ENCODE data around the gene GALNT13.
A peak's percentile ranks its signal among the peaks of the same experiment; 100 is the strongest.

The GALNT13 gene

GRCh38 chr2:154132827-154133226 is 261.1 kb downstream of the GALNT13 start:
- DNase-seq, result no peak

GRCh38 chr2:154133823-154134222 is 262.1 kb downstream of the GALNT13 start:
- DNase-seq, result no peak

DNA sequence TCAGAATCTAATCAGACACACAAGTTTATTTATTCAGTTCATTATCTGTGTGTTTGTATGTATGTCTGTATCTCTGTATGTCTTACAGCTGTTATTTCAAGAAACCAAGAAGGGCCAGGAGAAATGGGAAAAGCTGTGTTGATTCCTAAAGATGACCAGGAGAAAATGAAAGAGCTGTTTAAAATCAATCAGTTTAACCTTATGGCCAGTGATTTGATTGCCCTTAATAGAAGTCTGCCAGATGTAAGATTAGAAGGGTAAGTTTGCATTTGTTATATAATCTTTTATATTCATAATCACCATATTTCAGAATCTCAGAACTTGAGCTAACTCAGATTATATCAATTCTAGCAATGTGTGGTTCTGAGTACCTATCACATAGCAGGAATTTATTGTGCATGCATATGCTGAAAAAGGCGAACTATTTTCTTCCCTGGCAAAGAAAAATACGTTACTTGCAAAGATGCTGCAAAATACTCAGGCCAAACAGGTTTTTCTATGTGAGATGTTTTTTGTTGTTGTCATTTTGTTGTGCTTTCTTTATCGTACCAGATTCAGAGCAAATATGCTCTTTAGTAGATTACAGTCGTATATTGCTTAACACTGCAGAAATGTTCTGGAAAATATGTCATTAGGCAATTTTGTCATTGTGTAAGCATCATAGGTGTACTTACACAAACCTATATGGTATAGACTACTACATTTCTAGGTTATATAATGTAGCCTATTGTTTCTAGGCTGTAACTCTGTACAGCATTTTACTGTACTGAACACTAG is 268.7 kb downstream of the GALNT13 start:
- DNase-seq, result no peak

GRCh38 chr2:154142480-154142879 is 270.8 kb downstream of the GALNT13 start:
- DNase-seq, result peak; percentile 6

DNA sequence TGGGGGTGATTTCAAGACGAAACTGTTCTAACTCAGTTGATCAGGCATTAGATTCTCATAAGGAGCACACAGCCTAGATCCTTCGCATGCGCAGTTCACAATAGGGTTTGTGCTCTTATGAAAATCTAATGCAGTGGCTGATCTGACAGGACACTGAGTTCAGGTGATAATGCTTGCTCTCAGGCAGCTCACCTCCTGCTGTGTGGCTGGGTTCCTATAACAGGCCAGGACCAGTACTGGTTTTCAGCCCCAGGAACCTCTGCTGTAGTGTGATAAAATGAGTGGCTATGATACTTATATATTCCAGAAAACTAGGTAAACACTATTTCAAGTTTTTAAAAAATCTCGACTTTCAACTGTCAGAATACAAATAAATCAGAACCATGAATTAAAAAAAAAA is 271.4 kb downstream of the GALNT13 start:
- peak; percentile 11 for DNase-seq

DNA sequence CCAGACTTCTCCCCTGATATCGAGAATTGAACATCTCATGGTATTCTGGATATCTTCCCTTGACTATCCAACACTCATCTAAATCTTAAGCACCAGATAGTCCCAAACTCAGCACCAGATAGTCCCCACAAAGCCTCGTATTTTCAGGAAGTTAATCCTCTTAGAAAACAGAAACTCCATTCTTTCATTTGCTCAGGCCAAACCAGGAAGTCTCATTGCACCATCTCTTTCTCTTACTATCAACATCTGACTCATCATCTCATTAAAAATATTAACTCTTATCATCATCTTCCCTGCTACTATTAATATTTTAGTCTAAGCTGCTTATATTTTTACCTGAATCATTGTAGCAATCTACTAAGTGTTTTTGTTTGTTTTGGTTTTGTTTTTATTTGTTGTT is 286.4 kb downstream of the GALNT13 start:
- no peak for DNase-seq

GRCh38 chr2:154161286-154161685 is 289.6 kb downstream of the GALNT13 start:
- DNase-seq, result peak; percentile 16

DNA sequence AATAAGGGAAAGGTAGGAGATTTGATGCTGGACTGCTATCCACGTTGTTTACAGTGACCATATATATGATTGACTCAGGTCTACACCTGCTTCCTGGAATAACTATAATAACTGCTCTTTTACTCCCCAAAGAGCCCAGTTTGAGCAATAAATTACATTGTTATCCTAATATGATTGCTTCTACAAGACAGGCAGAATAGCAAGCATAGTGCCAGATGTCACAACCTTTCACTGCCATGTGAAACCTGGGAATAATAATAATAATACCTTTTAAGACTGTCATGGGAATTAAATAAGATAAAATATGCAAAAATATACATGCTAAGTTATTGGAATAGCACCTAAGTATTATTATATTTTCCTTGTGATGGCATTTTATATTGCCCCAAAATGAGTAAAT is 298.7 kb downstream of the GALNT13 start:
- peak; percentile 7 for DNase-seq

DNA sequence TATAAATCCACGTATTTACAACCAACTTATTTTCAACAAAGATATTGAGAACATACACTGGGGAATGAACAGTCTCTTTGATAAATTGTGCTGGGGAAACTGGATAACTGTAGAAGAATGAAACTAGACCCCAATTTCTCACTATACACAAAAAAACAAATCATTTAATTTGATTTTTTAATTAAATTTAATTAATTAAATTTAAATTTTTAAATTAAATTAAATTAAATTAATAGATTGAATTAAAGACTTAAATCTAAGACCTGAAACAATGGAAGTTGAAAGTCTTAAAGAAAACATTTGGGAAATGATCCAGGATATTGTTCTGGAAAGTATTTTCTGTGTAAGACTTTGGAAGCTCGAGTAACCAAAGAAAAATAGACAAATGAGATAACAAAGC is 301.4 kb downstream of the GALNT13 start:
- DNase-seq, result no peak

DNA sequence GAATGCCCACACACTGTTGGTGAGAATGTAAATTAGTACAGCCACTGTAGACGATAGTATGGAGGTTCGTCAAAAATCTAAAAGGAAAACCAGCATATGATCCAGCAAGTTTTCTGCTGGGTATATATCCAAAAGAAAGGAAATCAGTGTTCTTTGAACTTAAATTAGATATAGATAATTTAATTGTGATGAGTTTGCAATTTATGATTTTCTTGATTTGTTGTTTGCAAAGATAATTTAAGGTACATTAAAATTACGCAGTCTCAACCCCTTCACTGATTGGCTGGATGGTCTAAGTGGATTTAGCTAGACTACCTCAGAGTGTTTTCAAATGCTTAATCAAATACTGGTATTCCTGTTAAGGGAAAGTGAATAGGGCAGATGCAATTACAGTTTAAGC is 302.2 kb downstream of the GALNT13 start:
- DNase-seq, result no peak

DNA sequence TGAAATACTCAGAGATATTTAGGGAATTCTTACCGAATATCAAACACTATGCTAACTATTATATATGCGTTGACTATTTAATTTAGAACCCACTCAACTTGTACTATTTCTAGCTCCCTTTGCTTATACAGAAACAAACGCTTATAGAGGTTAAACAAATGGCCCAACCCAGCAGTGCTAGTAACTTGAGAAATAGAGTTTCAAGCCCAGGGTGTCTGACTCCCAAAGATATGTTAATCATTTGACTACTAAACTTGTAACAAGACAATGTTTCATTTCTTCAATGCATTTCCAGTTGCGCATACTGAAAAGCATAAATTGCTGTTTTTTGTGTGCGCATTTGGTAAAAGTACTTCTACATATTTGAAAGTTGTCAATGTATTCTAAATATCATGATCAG is 310.3 kb downstream of the GALNT13 start:
- DNase-seq, result no peak

- DNase-seq, result peak; percentile 18
Measured at GRCh38 chr2:154187948-154188347, 316.2 kb downstream of the GALNT13 start.

DNA sequence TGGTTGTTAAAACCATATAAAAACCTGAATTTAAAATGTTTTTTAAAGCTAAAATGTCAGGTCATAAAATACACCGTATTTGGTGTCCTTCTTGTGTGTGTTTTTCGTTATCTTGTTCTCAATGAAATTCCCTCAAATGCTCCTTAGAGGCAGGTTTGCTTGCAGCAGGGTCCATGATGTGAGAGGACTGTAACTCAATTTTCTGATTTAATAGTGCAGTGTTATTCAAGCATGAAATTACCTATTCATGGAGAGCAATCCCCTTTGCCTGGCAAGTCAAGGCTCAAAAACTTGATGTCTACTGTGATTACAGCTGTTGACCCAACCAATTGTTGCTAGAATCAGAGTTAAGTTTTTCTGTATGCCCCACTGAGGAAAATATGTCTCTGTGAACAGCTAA is 318.2 kb downstream of the GALNT13 start:
- DNase-seq, result peak; percentile 92

- no peak for DNase-seq
Measured at GRCh38 chr2:154193246-154193645, 321.5 kb downstream of the GALNT13 start.

DNA sequence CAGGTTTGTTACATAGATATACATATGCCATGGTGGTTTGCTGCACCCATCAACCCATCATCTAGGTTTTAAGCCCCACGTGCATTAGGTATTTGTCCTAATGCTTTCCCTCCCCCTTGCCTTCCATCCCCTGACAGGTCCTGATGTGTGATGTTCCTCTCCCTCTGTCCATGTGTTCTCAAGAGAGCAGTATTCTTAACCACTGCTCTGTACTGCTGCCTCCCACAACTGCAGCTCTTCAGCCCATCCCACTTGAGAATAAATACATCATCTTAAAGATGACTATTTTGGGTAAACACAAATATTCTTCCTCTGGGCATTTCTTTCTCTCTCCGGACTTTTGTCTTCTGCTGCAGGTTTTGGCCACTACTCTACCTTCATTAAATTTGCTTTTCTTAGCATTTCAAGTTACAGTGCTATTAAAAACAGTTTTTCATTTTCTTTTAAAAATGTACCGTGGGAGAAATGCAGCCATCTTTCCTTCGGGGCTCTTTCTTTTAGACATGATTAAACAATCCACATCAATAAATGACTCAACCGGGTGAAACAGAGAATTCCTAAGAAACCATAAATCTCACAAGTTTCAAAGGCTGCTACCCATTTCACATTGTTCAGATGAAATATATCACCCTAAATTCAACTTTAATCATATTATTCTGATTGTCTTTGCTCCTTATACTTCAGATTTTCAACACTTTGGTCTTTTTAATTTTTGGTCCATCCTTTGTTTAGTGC is 323.4 kb downstream of the GALNT13 start:
- peak; percentile 5 for DNase-seq

DNA sequence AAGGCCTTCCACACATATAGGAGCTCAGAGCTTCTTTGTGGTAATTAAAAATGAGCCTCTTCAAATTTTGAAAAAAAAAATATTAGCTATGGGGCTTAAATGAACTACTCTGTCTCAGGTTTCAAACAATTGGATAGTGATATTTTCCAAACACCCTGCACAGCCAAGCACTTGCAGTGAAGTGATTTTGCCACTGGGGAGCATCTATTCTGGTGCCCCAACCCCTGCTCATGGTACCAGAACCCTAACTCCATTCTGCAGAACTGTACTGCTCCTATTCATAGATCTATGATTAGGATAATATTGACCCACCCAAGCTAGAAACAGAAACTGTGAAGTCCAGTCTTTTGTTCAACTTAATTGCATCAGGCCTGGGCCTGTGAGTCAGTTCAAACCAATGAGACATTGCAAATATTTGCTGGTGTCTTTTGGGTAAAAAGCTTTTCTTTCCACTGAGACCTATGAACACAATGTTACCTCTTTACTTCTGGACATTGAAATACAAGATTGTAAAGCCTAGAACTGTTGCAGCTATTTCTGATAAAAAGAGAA is 324.0 kb downstream of the GALNT13 start:
- peak; percentile 66 for DNase-seq

DNA sequence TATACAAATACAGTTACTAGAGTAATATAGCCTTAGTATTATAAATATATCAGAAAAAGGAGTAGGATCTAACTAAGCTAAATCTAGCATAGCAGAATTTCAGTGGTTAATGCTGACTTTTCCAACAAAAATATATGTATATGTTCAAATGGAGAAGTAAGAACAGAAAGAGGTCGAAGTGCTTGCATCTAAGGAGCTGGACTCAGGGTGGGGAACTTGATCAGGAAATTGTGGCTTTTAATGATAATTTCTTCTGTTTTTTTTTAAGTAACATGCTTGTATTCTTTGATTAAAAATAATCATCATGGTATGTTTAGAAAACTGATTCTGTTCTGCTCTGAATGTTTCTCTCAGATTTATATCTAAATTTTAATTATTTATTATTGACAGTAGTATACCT is 327.1 kb downstream of the GALNT13 start:
- no peak for DNase-seq

DNA sequence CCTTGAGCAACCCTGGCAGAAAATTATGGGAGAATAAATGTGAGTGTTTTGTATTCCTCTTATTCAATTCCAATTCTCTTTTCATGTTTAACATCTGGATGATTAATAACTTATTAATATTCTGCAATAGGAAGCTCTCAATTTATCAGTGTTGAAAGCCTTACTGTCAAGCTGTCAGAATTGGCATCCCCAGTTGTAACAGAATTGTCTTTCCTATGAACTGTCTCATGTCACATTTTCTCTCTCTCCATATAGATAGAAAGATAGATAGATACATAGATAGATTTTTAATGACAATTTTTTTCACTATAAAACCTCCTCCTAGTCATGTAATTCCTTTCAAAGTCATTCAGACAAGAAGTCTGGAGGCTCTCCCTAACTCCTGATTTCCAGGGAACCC is 331.5 kb downstream of the GALNT13 start:
- DNase-seq, result no peak

GRCh38 chr2:154203902-154204301 is 332.2 kb downstream of the GALNT13 start:
- no peak for DNase-seq

DNA sequence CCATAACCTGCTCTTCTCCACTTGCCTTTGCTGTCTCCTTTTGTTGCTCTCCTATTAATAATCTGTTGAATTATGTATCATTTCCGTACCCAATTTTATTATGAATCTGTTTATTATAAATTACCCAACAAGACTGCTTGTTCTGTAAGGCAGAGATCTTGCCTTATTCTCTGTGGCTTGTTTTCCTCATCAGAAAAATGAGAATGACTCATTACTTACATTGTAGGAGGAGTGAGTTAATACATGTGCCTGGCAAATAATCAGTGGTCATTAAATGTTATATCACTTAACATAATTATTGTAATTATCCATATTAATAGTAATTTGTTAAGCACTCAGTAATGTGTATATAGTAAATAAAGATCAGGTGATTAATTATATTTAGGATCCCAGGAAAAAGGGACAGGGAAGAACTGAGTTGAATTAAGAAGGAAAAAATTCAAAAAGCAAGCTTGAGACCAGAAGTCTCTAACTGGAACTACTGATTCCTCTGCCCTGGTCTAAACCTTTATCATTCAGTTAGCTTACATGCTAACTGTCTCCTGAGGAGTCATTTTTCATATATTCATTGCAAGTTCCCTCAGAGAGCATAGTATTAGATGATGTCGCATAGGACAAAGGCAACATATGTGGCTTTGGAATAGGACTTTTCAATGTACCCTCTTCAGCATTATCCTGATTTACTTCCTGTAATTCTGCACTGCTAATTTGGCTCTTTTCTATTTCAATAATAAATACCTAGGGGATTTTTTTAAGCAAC is 335.7 kb downstream of the GALNT13 start:
- DNase-seq, result peak; percentile 82

DNA sequence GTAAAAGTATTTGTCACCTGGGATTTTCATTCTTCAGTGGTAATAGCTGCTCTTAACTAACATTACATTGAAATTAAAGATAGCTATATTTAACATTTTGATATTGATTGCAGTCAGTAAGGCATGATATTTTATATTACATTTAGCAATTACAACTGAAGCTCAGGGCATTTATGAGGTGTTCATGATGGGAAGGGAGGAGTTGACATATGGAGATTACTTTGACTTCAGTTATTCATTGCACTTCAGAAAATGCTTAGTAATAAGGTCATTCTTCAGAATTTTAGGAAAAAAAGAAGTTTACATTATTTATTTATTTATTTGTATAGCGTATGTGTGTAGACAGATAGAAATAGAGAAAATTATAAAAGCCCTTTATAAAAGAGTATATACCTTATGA is 352.0 kb downstream of the GALNT13 start:
- no peak for DNase-seq

DNA sequence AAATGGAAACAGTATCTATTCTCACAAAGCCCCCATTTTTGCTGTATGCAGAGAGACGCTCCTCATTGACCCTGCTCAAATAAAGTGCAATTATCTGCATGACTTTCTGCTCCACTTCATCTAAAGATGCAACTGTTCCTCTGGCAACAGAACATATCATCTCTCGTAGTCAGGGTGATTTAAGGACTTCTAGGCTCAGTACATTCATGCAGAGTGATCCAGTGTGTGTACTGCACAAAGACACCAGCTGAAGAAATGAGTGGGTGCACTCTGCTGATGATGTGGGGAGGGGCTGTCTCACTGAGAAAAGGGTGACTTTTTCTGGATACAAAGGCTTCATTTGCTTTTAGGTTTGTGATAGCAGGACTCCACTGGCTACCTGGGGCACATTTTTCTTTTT is 355.2 kb downstream of the GALNT13 start:
- peak; percentile 71 for DNase-seq

DNA sequence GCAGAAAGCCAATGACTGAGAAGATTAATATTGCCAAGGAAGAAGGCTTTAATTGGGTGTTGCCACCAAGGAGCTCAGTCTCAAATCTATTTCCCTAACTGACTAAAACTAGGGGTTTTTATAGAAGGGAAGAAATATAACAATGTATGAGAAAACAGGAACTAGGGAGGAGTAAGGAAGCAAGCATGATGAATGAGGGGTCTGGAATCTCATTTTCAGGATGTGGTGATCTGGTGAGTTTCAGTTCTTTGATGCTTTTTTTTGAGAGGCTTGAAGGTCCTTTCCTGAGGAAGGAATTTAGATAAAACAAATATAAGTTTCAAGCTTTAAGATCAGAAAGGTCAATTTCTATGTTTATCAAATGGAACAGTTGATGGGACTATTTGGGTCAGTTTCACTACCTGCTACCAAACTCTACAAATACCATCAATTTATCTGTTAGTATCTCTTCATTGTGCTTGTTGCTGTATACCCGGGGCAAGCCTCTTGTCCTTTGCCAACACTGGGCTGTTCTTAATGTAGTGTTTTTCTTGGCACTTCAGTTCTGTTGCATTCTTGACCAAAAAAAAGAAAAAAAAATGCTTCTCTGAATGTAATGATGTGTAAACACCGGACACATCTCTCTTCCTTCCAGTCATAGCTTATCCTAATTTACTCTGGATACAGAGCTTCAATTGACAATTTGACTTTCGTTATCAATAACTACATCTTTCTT is 357.0 kb downstream of the GALNT13 start:
- no peak for DNase-seq

Measured in NCI-H69 (cell line).